ENCODE results near the gene SCGB2B2.

Gene SCGB2B2

GRCh38 chr19:34654796-34655195 is 22.2 kb downstream of the SCGB2B2 start:
- H3K4me2 ChIP-seq (ENCODE audit: low read length): no peak overlapping the region
- H2BK5ac ChIP-seq (ENCODE audit: low read length): no peak overlapping the region
- H3K4me3 ChIP-seq (ENCODE audit: low read length): no peak overlapping the region
- no peak overlapping the region for H3K18ac ChIP-seq (ENCODE audit: low read length)
- H2AK5ac ChIP-seq (ENCODE audit: low read length): no peak overlapping the region
- H4K5ac ChIP-seq (ENCODE audit: low read length): no peak overlapping the region
- no peak overlapping the region for H3K4ac ChIP-seq (ENCODE audit: low read depth, low read length)
- H3K79me1 ChIP-seq (ENCODE audit: low read length): no peaks in the 10 kb centered on the region
- H2BK15ac ChIP-seq (replicated peaks; ENCODE audit: low read depth): no peak overlapping the region
- H3K79me2 ChIP-seq (ENCODE audit: control insufficient read depth, insufficient read depth, low read length): no peaks in the 10 kb centered on the region
- no peaks in the 10 kb centered on the region for H3K27me3 ChIP-seq (ENCODE audit: insufficient read depth, low read length, poor library complexity)
- H3K9ac ChIP-seq (ENCODE audit: low read length): no peak overlapping the region
- no peak overlapping the region for H4K8ac ChIP-seq (ENCODE audit: low read depth, low read length)
- no peaks in the 10 kb centered on the region for H3K4me1 ChIP-seq (ENCODE audit: control insufficient read depth, low read depth, low read length)
- H3K27ac ChIP-seq (ENCODE audit: low read depth, low read length): no peak overlapping the region
- WGBS (ENCODE audit: extremely low coverage, insufficient coverage, low lambda C conversion rate): no CpG with 5 or more reads among the region's 2 CpGs
- no peak for DNase-seq
- no peak overlapping the region for H2BK120ac ChIP-seq (ENCODE audit: low read depth, low read length)
- H3K56ac ChIP-seq (ENCODE audit: low read length): no peak overlapping the region
- H3K36me3 ChIP-seq (ENCODE audit: control insufficient read depth, insufficient read depth, low read length): no peaks in the 10 kb centered on the region
- no peak overlapping the region for H3K23ac ChIP-seq (ENCODE audit: low read length)

- no peaks in the 10 kb centered on the region for H3K79me2 ChIP-seq (ENCODE audit: control insufficient read depth, insufficient read depth, low read length)
- H3K79me1 ChIP-seq (ENCODE audit: low read length): no peaks in the 10 kb centered on the region
- no peaks in the 10 kb centered on the region for H3K36me3 ChIP-seq (ENCODE audit: control insufficient read depth, insufficient read depth, low read length)
- no peak overlapping the region for H2BK15ac ChIP-seq (replicated peaks; ENCODE audit: low read depth)
- no peak overlapping the region for H3K4me3 ChIP-seq (ENCODE audit: low read length)
- no peak overlapping the region for H3K18ac ChIP-seq (ENCODE audit: low read length)
- H3K4ac ChIP-seq (ENCODE audit: low read depth, low read length): no peak overlapping the region
- no peak overlapping the region for H2BK120ac ChIP-seq (ENCODE audit: low read depth, low read length)
- no peak overlapping the region for H4K5ac ChIP-seq (ENCODE audit: low read length)
- H3K27me3 ChIP-seq (ENCODE audit: insufficient read depth, low read length, poor library complexity): no peaks in the 10 kb centered on the region
- no peak overlapping the region for H3K27ac ChIP-seq (ENCODE audit: low read depth, low read length)
- H2AK5ac ChIP-seq (ENCODE audit: low read length): no peak overlapping the region
- H2BK5ac ChIP-seq (ENCODE audit: low read length): no peak overlapping the region
- H3K9ac ChIP-seq (ENCODE audit: low read length): no peak overlapping the region
- H4K8ac ChIP-seq (ENCODE audit: low read depth, low read length): no peak overlapping the region
- H3K56ac ChIP-seq (ENCODE audit: low read length): no peak overlapping the region
- no peak for DNase-seq
- WGBS (ENCODE audit: extremely low coverage, insufficient coverage, low lambda C conversion rate): no CpG with 5 or more reads among the region's 2 CpGs
- no peaks in the 10 kb centered on the region for H3K4me1 ChIP-seq (ENCODE audit: control insufficient read depth, low read depth, low read length)
- no peak overlapping the region for H3K4me2 ChIP-seq (ENCODE audit: low read length)
- H3K23ac ChIP-seq (ENCODE audit: low read length): no peak overlapping the region
Measured at GRCh38 chr19:34651747-34652146, 25.2 kb downstream of the SCGB2B2 start.

GRCh38 chr19:34649886-34650543 is 26.9 kb downstream of the SCGB2B2 start:
- no peak overlapping the region for H2BK120ac ChIP-seq (ENCODE audit: low read depth, low read length)
- H3K27ac ChIP-seq (ENCODE audit: low read depth, low read length): no peak overlapping the region
- H3K79me1 ChIP-seq (ENCODE audit: low read length): no peaks in the 10 kb centered on the region
- no peak for DNase-seq
- H2BK5ac ChIP-seq (ENCODE audit: low read length): no peak overlapping the region
- H3K27me3 ChIP-seq (ENCODE audit: insufficient read depth, low read length, poor library complexity): no peaks in the 10 kb centered on the region
- no peak overlapping the region for H3K4ac ChIP-seq (ENCODE audit: low read depth, low read length)
- H3K4me3 ChIP-seq (ENCODE audit: low read length): no peak overlapping the region
- no peak overlapping the region for H4K5ac ChIP-seq (ENCODE audit: low read length)
- no peak overlapping the region for H3K4me2 ChIP-seq (ENCODE audit: low read length)
- no peak overlapping the region for H3K56ac ChIP-seq (ENCODE audit: low read length)
- no peaks in the 10 kb centered on the region for H3K36me3 ChIP-seq (ENCODE audit: control insufficient read depth, insufficient read depth, low read length)
- H3K4me1 ChIP-seq (ENCODE audit: control insufficient read depth, low read depth, low read length): no peaks in the 10 kb centered on the region
- no peak overlapping the region for H3K23ac ChIP-seq (ENCODE audit: low read length)
- no peak overlapping the region for H4K8ac ChIP-seq (ENCODE audit: low read depth, low read length)
- H2BK15ac ChIP-seq (replicated peaks; ENCODE audit: low read depth): no peak overlapping the region
- no peak overlapping the region for H2AK5ac ChIP-seq (ENCODE audit: low read length)
- no peaks in the 10 kb centered on the region for H3K79me2 ChIP-seq (ENCODE audit: control insufficient read depth, insufficient read depth, low read length)
- no CpG with 5 or more reads among the region's 9 CpGs for WGBS (ENCODE audit: extremely low coverage, insufficient coverage, low lambda C conversion rate)
- H3K18ac ChIP-seq (ENCODE audit: low read length): no peak overlapping the region
- no peak overlapping the region for H3K9ac ChIP-seq (ENCODE audit: low read length)

- Histone ChIP-seq H3K27ac (ENCODE audit: low read depth, low read length) (no peak overlapping the region), H3K4me1 (ENCODE audit: control insufficient read depth, low read depth, low read length) (no peaks in the 10 kb centered on the region)
Measured at GRCh38 chr19:34645551-34645950, 31.4 kb downstream of the SCGB2B2 start.

GRCh38 chr19:34644991-34645461 is 31.9 kb downstream of the SCGB2B2 start:
- Histone ChIP-seq H3K4me3 (ENCODE audit: low read length) (no peak overlapping the region), H3K36me3 (ENCODE audit: control insufficient read depth, insufficient read depth, low read length) (no peaks in the 10 kb centered on the region), H2BK15ac (replicated peaks; ENCODE audit: low read depth) (no peak overlapping the region), H3K4ac (ENCODE audit: low read depth, low read length) (no peak overlapping the region), H3K18ac (ENCODE audit: low read length) (no peak overlapping the region), H3K4me2 (ENCODE audit: low read length) (no peak overlapping the region), H3K9ac (ENCODE audit: low read length) (no peak overlapping the region), H3K27me3 (ENCODE audit: insufficient read depth, low read length, poor library complexity) (no peaks in the 10 kb centered on the region), H4K8ac (ENCODE audit: low read depth, low read length) (no peak overlapping the region), H2AK5ac (ENCODE audit: low read length) (no peak overlapping the region), H4K5ac (ENCODE audit: low read length) (no peak overlapping the region), H3K79me2 (ENCODE audit: control insufficient read depth, insufficient read depth, low read length) (no peaks in the 10 kb centered on the region), H2BK5ac (ENCODE audit: low read length) (no peak overlapping the region), H3K4me1 (ENCODE audit: control insufficient read depth, low read depth, low read length) (no peaks in the 10 kb centered on the region), H2BK120ac (ENCODE audit: low read depth, low read length) (no peak overlapping the region), H3K79me1 (ENCODE audit: low read length) (no peaks in the 10 kb centered on the region), H3K56ac (ENCODE audit: low read length) (no peak overlapping the region), H3K23ac (ENCODE audit: low read length) (no peak overlapping the region), H3K27ac (ENCODE audit: low read depth, low read length) (no peak overlapping the region)
- no peak for DNase-seq
- WGBS (ENCODE audit: extremely low coverage, insufficient coverage, low lambda C conversion rate): no CpG with 5 or more reads among the region's 10 CpGs

More at GRCh38 chr19:34645551-34645950, 31.4 kb downstream of the SCGB2B2 start:
- H3K23ac ChIP-seq (ENCODE audit: low read length): no peak overlapping the region
- no peak overlapping the region for H4K5ac ChIP-seq (ENCODE audit: low read length)
- no peak overlapping the region for H3K9ac ChIP-seq (ENCODE audit: low read length)
- no peak overlapping the region for H2BK15ac ChIP-seq (replicated peaks; ENCODE audit: low read depth)
- no CpG with 5 or more reads among the region's 5 CpGs for WGBS (ENCODE audit: extremely low coverage, insufficient coverage, low lambda C conversion rate)
- no peak overlapping the region for H3K18ac ChIP-seq (ENCODE audit: low read length)
- no peak overlapping the region for H3K56ac ChIP-seq (ENCODE audit: low read length)
- no peak overlapping the region for H3K4ac ChIP-seq (ENCODE audit: low read depth, low read length)
- no peak overlapping the region for H4K8ac ChIP-seq (ENCODE audit: low read depth, low read length)
- no peak overlapping the region for H2BK120ac ChIP-seq (ENCODE audit: low read depth, low read length)
- no peaks in the 10 kb centered on the region for H3K79me2 ChIP-seq (ENCODE audit: control insufficient read depth, insufficient read depth, low read length)
- H3K27me3 ChIP-seq (ENCODE audit: insufficient read depth, low read length, poor library complexity): no peaks in the 10 kb centered on the region
- no peaks in the 10 kb centered on the region for H3K79me1 ChIP-seq (ENCODE audit: low read length)
- H2BK5ac ChIP-seq (ENCODE audit: low read length): no peak overlapping the region
- H3K36me3 ChIP-seq (ENCODE audit: control insufficient read depth, insufficient read depth, low read length): no peaks in the 10 kb centered on the region
- no peak overlapping the region for H3K4me3 ChIP-seq (ENCODE audit: low read length)
- H3K4me2 ChIP-seq (ENCODE audit: low read length): no peak overlapping the region
- DNase-seq: no peak
- H2AK5ac ChIP-seq (ENCODE audit: low read length): no peak overlapping the region

- H3K36me3 ChIP-seq (ENCODE audit: control insufficient read depth, insufficient read depth, low read length): no peaks in the 10 kb centered on the region
- H3K56ac ChIP-seq (ENCODE audit: low read length): no peak overlapping the region
- H4K5ac ChIP-seq (ENCODE audit: low read length): no peak overlapping the region
- no peak overlapping the region for H3K4ac ChIP-seq (ENCODE audit: low read depth, low read length)
- no peak overlapping the region for H2BK120ac ChIP-seq (ENCODE audit: low read depth, low read length)
- H3K9ac ChIP-seq (ENCODE audit: low read length): no peak overlapping the region
- no peak for DNase-seq
- no peaks in the 10 kb centered on the region for H3K27me3 ChIP-seq (ENCODE audit: insufficient read depth, low read length, poor library complexity)
- H3K18ac ChIP-seq (ENCODE audit: low read length): no peak overlapping the region
- no peaks in the 10 kb centered on the region for H3K79me2 ChIP-seq (ENCODE audit: control insufficient read depth, insufficient read depth, low read length)
- H3K4me1 ChIP-seq (ENCODE audit: control insufficient read depth, low read depth, low read length): no peaks in the 10 kb centered on the region
- H3K23ac ChIP-seq (ENCODE audit: low read length): no peak overlapping the region
- no peak overlapping the region for H2AK5ac ChIP-seq (ENCODE audit: low read length)
- no peak overlapping the region for H2BK5ac ChIP-seq (ENCODE audit: low read length)
- no peak overlapping the region for H3K4me2 ChIP-seq (ENCODE audit: low read length)
- no CpG with 5 or more reads among the region's 4 CpGs for WGBS (ENCODE audit: extremely low coverage, insufficient coverage, low lambda C conversion rate)
- no peaks in the 10 kb centered on the region for H3K79me1 ChIP-seq (ENCODE audit: low read length)
- H3K4me3 ChIP-seq (ENCODE audit: low read length): no peak overlapping the region
- H3K27ac ChIP-seq (ENCODE audit: low read depth, low read length): no peak overlapping the region
- H4K8ac ChIP-seq (ENCODE audit: low read depth, low read length): no peak overlapping the region
- no peak overlapping the region for H2BK15ac ChIP-seq (replicated peaks; ENCODE audit: low read depth)
Measured at GRCh38 chr19:34642241-34642640, 34.7 kb downstream of the SCGB2B2 start.
